Activated naive CD8-positive, alpha-beta T cell treated with anti-CD3 and anti-CD28 coated beads for 36 hours (primary cell): Measurements from ENCODE around the gene PSMG4. TPM values are rescaled to one million over a fixed set of nuclear protein-coding genes. Genes with fewer than 3 reads are reported as not detected.
A peak's percentile ranks its signal among the peaks of the same experiment; 100 is the strongest.

Experiments
- DNase-seq: peaks from one replicate; pipeline ENCODE4 v3.0.0; 2021
- H3K27ac Mint-ChIP-seq: one replicate; pipeline ENCODE4 v1.8.0; 2022; ENCODE audit warnings: mild to moderate bottlenecking, moderate library complexity, mixed read lengths
- H3K27me3 Mint-ChIP-seq: one replicate; pipeline ENCODE4 v1.8.0; 2022; ENCODE audit warnings: mild to moderate bottlenecking, mixed read lengths
- H3K36me3 Mint-ChIP-seq: one replicate; pipeline ENCODE4 v1.8.0; 2021; ENCODE audit warnings: mild to moderate bottlenecking, mixed read lengths
- H3K4me1 Mint-ChIP-seq: one replicate; pipeline ENCODE4 v1.8.0; 2021; ENCODE audit warnings: mixed read lengths
- H3K4me3 Mint-ChIP-seq: one replicate; pipeline ENCODE4 v1.8.0; 2022; ENCODE audit warnings: mild to moderate bottlenecking, moderate library complexity, mixed read lengths
- H3K9me3 Mint-ChIP-seq: one replicate; pipeline ENCODE4 v1.8.0; 2022; ENCODE audit warnings: mixed read lengths
- total RNA-seq, 2 experiments: library from RNA; stranded (reverse); gene quantifications; one replicate each; pipeline ENCODE4 v1.2.3, GENCODE V29; 2021

Gene PSMG4
- total RNA-seq, 2 experiments from 2014 or later = 36.4 to 38.1 TPM

GRCh38 chr6:3227363-3228045 is 31.2 kb upstream of the PSMG4 start, which contains the start of gene TUBB2B:
TSS of gene TUBB2B (minus strand) at chr6:3227653. CDS start at chr6:3227543, 110 bp downstream.
- H3K9me3 Mint-ChIP-seq = no peaks in the 10 kb centered on the region
- peak within 1 kb of the TSS; percentile 76 for H3K4me3 Mint-ChIP-seq
- peaks cover 38% of the 10 kb centered on the region for H3K4me1 Mint-ChIP-seq
- DNase-seq = no peak
- H3K27me3 Mint-ChIP-seq = peaks cover 78% of the 10 kb centered on the region
- no peak within 1 kb of the TSS for H3K27ac Mint-ChIP-seq
- no peaks in the 10 kb centered on the region for H3K36me3 Mint-ChIP-seq

- H3K4me1 Mint-ChIP-seq = peaks cover 38% of the 10 kb centered on the region
- H3K27ac Mint-ChIP-seq = no peak overlapping the region
- no peaks in the 10 kb centered on the region for H3K36me3 Mint-ChIP-seq
- peaks cover 85% of the 10 kb centered on the region for H3K27me3 Mint-ChIP-seq
- H3K4me3 Mint-ChIP-seq = peak overlapping the region; percentile 76
- peak; percentile 33 for DNase-seq
- no peaks in the 10 kb centered on the region for H3K9me3 Mint-ChIP-seq
These were observed 30.6 kb upstream of the PSMG4 start for GRCh38 chr6:3228046-3228671.

- Mint-ChIP-seq H3K27ac (peak overlapping the region; percentile 0), H3K27me3 (peaks cover 89% of the 10 kb centered on the region), H3K4me1 (peaks cover 38% of the 10 kb centered on the region), H3K36me3 (no peaks in the 10 kb centered on the region), H3K4me3 (peak overlapping the region; percentile 78), H3K9me3 (no peaks in the 10 kb centered on the region)
- DNase-seq = no peak
These were observed 29.8 kb upstream of the PSMG4 start for GRCh38 chr6:3228771-3229565.

GRCh38 chr6:3229566-3230178 is 29.1 kb upstream of the PSMG4 start:
- Mint-ChIP-seq H3K4me1 (peaks cover 36% of the 10 kb centered on the region), H3K27ac (no peak overlapping the region)
- DNase-seq = peak; percentile 43

GRCh38 chr6:3230256-3230882 is 28.4 kb upstream of the PSMG4 start:
- H3K27ac Mint-ChIP-seq = no peak overlapping the region
- no peaks in the 10 kb centered on the region for H3K36me3 Mint-ChIP-seq
- no peak for DNase-seq
- H3K9me3 Mint-ChIP-seq = no peaks in the 10 kb centered on the region
- H3K27me3 Mint-ChIP-seq = peaks cover 96% of the 10 kb centered on the region
- peaks cover 36% of the 10 kb centered on the region for H3K4me1 Mint-ChIP-seq
- H3K4me3 Mint-ChIP-seq = peak overlapping the region; percentile 25

More at GRCh38 chr6:3229566-3230178, 29.1 kb upstream of the PSMG4 start:
- H3K27me3 Mint-ChIP-seq = peaks cover 89% of the 10 kb centered on the region
- no peaks in the 10 kb centered on the region for H3K36me3 Mint-ChIP-seq
- no peaks in the 10 kb centered on the region for H3K9me3 Mint-ChIP-seq
- peak overlapping the region; percentile 34 for H3K4me3 Mint-ChIP-seq

- Mint-ChIP-seq H3K27ac (no peak overlapping the region), H3K4me3 (peak overlapping the region; percentile 25), H3K36me3 (no peaks in the 10 kb centered on the region), H3K27me3 (peaks cover 96% of the 10 kb centered on the region), H3K4me1 (peaks cover 36% of the 10 kb centered on the region), H3K9me3 (no peaks in the 10 kb centered on the region)
- no peak for DNase-seq
These were observed 27.9 kb upstream of the PSMG4 start for GRCh38 chr6:3230900-3231246.

GRCh38 chr6:3231247-3232016 is 27.3 kb upstream of the PSMG4 start:
- no peak for DNase-seq
- Mint-ChIP-seq H3K27me3 (peaks cover 96% of the 10 kb centered on the region), H3K4me3 (peak overlapping the region; percentile 57), H3K27ac (no peak overlapping the region), H3K9me3 (no peaks in the 10 kb centered on the region), H3K4me1 (peaks cover 36% of the 10 kb centered on the region), H3K36me3 (no peaks in the 10 kb centered on the region)

GRCh38 chr6:3232017-3232945 is 26.5 kb upstream of the PSMG4 start:
- H3K9me3 Mint-ChIP-seq = no peaks in the 10 kb centered on the region
- no peak for DNase-seq
- H3K36me3 Mint-ChIP-seq = no peaks in the 10 kb centered on the region
- H3K27me3 Mint-ChIP-seq = peaks cover 95% of the 10 kb centered on the region
- peaks cover 33% of the 10 kb centered on the region for H3K4me1 Mint-ChIP-seq
- H3K27ac Mint-ChIP-seq = no peak overlapping the region
- no peak overlapping the region for H3K4me3 Mint-ChIP-seq

- Mint-ChIP-seq H3K27me3 (peaks cover 96% of the 10 kb centered on the region), H3K9me3 (no peaks in the 10 kb centered on the region), H3K4me3 (no peak overlapping the region), H3K36me3 (no peaks in the 10 kb centered on the region), H3K4me1 (peaks cover 31% of the 10 kb centered on the region), H3K27ac (no peak overlapping the region)
- no peak for DNase-seq
These were observed 25.4 kb upstream of the PSMG4 start for GRCh38 chr6:3233321-3233720.

GRCh38 chr6:3233904-3234303 is 24.8 kb upstream of the PSMG4 start:
- H3K4me1 Mint-ChIP-seq = peaks cover 28% of the 10 kb centered on the region
- no peak for DNase-seq
- H3K9me3 Mint-ChIP-seq = no peaks in the 10 kb centered on the region
- H3K27ac Mint-ChIP-seq = no peak overlapping the region
- H3K36me3 Mint-ChIP-seq = no peaks in the 10 kb centered on the region
- H3K4me3 Mint-ChIP-seq = no peak overlapping the region
- peaks cover 94% of the 10 kb centered on the region for H3K27me3 Mint-ChIP-seq

GRCh38 chr6:3235486-3235885 is 23.3 kb upstream of the PSMG4 start:
- no peak for DNase-seq
- Mint-ChIP-seq H3K27me3 (peaks cover 92% of the 10 kb centered on the region), H3K9me3 (no peaks in the 10 kb centered on the region), H3K4me1 (peaks cover 15% of the 10 kb centered on the region), H3K4me3 (no peak overlapping the region), H3K27ac (no peak overlapping the region), H3K36me3 (no peaks in the 10 kb centered on the region)

- peaks cover 9% of the 10 kb centered on the region for H3K4me1 Mint-ChIP-seq
- H3K4me3 Mint-ChIP-seq = no peak overlapping the region
- no peak overlapping the region for H3K27ac Mint-ChIP-seq
These were observed 22.7 kb upstream of the PSMG4 start for GRCh38 chr6:3236005-3236404.

More at GRCh38 chr6:3236005-3236404, 22.7 kb upstream of the PSMG4 start:
- H3K36me3 Mint-ChIP-seq = no peaks in the 10 kb centered on the region
- no peak for DNase-seq
- peaks cover 87% of the 10 kb centered on the region for H3K27me3 Mint-ChIP-seq
- H3K9me3 Mint-ChIP-seq = no peaks in the 10 kb centered on the region
